Right hindlimb (tissue), 1 donor: ENCODE data around the gene ACVR1.
A peak's percentile ranks its signal among the peaks of the same experiment; 100 is the strongest.

Source experiments
- DNase-seq: peaks from one replicate; pipeline ENCODE4 v3.0.0-alpha.2; 2018

The ACVR1 gene

DNA sequence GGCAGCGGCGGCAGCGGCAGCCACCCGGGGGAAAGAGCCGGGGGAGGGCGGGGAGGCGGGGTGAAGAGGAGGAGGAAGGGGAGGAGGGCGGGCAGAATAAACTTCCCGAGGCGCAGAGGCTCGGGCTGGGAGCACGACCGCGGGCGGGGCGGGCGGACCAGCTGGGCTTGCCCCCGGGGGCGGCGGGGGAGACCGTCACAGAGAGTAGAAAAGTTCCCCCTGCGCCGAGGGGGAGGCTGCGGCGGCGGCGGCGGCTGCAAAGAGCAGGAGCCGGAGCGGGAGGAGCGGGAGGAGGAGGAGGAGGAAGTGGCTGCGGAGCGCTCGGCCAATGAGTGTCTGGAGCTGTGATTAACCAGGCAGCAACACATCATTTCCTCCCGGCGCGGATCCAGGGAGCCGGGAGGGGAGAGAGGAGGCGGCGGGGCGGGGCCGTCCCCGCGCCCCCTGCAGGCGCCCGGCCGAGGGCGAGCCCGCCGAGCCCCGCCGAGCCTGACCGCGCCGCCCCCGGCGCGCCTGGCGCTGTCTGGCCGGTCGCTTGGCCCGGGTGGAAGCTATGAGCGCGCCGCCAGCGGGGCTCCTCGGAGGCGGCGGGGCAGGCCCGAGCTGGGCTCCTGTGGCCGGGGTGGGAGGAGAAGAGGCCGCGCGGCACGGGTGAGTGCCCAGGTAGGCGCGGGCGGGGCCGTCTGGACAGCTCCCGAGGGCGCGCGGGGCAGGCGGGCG, at the start of gene ACVR1:
ACVR1 (minus strand) TSS at position 265 of the 720 bp plus-strand sequence. CDS start 76,837 bp downstream, outside the sequence.
- peak; percentile 98 for DNase-seq

- no peak for DNase-seq
Observed at GRCh38 chr2:157925071-157925470, 48.9 kb upstream of the ACVR1 start.

DNA sequence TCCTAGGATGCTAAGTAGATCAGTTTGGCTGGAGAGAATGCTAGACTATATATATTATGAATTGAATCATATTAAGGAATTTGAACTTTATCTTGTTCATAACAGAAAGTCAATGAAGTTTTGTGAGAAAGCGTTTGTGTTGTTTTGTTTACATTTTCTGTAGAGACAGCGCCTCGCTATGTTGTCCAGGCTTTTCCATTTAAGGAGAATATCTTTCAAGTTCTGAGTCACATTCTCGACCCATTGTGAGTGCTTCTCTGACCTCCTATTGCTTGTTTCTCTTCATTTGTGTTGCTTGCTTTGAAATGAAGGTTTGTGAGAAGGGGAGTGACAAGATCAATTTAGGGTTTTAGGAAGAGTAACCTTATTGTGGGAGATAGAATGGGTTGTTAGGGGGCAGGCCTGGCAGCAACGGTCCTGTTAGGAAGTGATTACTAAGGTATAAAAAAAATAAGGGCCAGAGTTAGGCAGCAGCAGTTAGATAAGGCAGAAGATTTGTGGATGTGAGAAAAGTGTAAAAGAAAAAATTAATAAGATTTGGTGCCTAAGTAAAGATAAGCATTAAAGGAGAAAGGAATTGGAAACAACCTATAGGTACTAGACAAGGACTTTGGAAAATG, 47.6 kb upstream of the ACVR1 start:
- no peak for DNase-seq

DNA sequence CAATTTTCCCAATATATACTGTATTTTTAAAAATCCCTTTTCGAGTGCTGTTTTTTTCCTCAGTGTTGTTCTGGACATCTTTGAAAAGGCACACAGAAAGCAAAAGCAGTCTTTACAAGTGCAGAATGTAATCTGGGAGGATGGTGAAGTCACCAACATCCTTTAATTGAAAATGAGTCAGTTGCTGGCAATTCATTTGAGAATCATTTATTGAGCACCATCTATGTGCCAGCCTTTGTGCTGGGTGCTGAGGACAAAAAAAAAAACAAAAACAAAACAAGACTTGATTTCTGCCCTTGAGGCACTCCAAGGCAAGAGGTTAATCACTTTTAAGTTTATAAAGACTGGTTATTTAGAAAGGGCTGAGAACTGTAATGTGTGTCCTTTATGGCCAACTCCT, 46.7 kb upstream of the ACVR1 start:
- DNase-seq = no peak

DNA sequence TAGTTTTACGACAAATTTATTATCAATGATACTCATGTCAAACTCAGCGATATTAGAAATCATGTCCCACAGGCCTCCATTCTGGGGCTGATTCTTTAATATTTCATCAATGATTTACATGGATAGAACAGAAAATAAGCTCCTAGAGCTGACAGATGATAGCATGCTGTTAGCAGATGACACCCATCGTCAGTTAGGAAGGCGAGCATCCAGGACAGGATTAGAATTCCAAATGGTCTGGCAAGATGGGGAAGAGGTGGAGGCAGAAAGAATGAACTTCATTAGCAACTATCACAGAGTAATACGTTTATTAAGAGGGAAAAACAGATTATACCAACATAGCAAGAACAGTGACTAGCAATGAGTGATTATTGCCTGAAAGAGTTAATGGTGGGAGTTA, 46.2 kb upstream of the ACVR1 start:
- DNase-seq = no peak

DNA sequence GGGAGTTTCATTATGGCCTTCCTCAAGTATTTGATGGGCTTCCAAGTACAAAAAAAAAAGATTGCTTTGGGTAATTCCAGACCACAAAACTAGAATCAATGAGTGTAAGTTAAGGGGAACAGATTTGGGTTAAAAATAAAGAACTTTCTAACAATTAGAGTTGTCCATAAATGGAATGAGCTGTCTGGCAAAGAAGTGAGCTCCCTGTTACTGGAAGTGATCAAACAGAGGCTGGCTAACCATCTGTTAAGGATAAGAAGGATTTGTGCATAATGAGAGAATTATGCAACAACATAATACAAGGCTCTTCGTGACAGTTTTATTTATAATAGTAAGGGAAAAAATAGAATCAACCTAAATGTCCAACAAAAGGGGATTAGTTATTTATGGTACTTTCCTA, 44.6 kb upstream of the ACVR1 start:
- DNase-seq = no peak

DNA sequence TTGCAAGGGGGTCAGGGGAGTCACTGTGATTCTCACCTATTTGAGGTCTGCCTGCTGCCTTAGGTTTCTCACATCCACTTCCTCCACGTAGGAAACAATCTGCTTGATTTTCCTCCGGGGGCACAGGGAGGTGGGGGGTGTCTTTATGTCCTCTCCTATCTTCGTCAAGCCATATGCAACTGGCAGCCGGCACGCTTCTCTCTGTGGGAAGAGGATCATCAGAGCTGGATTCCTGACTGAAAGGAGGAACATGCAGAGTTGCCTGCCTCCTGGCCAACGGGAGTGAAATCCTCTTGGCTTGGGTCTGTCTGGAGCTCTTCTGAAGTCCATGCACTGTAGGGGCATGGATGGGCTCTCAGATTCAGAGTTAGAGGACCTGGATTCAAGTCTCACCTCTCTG, 43.1 kb upstream of the ACVR1 start:
- no peak for DNase-seq

- no peak for DNase-seq
Observed at GRCh38 chr2:157918319-157918718, 42.2 kb upstream of the ACVR1 start.

DNA sequence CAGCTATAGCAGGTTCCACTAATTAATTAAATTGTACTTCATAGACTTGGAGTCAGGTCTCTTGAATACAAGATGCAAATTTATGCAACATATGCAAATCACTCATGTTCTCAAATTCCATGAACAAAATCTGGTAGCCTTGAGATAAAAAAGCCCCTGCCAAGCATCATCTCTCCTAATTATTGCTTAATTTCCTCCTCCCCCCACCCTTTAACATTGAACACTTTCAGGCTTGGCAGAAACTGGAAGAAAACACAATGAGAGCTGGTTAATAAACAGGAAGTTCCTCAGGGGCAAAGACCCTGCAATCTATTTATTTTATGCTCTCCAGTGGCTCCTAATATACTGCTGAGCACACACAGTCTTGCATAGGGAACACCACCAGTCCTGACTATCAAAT, 35.6 kb upstream of the ACVR1 start:
- no peak for DNase-seq

- no peak for DNase-seq
Observed at GRCh38 chr2:157911246-157911645, 35.1 kb upstream of the ACVR1 start.

DNA sequence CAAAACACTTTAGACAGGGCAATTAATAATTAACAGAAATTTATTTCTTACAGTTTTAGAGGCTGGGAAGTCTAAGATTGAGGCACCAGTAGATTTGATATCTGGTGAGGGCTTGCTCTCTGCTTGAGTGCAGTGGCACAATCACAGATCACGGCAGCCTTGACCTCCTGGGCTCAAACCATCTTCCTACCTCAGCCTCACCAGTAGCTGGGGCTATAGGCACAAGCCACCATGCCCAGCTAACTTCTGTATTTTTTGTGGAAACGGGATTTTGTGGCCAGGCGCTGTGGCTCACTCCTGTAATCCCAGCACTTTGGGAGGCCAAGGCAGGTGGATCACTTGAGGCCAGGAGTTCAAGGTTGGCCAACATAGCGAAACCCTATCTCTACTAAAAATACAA, 29.0 kb upstream of the ACVR1 start:
- no peak for DNase-seq

DNA sequence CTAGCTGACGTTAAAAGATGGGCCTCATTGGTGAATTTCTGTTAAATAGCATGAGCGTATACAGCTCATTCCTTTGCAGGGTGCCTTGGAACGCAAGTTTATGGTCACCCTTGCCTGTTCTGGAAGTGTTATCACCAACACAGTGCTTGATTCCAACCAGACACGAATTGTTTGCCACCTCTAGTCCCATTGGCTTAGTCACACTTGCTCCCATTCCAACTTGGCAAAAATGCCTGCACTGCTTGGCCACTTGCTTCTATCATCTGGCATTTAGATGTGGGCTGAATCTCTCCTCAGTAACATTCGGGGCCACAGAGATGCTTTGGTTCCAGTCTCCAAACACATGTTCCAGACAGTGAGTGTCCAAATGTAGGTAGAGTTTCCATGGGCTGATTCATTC, 27.5 kb upstream of the ACVR1 start:
- no peak for DNase-seq

GRCh38 chr2:157903151-157903550, 27.0 kb upstream of the ACVR1 start:
- peak; percentile 22 for DNase-seq

- no peak for DNase-seq
Observed at GRCh38 chr2:157902692-157903091, 26.6 kb upstream of the ACVR1 start.

- no peak for DNase-seq
Observed at GRCh38 chr2:157901325-157901724, 25.2 kb upstream of the ACVR1 start.

DNA sequence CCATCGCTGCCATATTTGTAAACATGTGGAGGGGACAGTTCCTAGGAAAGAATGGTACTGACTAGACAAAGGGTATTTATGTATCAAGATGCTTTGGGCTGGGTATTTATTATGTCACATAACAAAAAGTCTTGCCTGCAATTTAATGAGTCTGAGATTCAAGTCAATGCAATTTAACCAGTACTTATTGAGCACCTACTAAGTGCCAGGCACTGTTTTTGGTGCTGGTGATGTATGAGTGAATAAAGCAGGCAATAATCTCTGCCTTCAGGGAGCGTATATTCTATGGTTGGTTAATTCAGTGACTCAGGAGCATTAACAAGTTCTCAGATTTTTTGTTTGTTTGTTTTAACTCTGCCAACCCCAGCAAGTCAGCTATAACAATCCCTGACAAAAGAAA, 24.6 kb upstream of the ACVR1 start:
- DNase-seq = no peak

DNA sequence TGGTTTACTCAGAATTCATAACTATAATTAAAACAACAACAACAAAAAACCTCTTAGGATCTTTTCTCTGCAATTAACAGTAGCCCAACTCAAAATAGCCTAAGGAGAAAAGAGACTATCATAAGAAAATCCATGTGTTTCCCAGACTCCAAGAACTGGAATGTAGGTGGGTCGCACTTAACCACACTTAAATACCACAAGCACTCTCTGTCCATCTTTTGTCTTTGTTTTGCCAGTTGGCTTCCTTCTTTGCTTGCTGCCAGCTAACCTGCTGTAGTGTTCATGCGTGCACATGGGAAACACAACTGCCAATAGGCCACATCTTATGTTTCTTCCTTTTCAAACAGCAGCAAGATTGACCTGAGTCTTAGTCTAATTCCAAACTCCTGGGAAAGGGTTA, 24.1 kb upstream of the ACVR1 start:
- DNase-seq = no peak

- DNase-seq = no peak
Observed at GRCh38 chr2:157899125-157899839, 23.2 kb upstream of the ACVR1 start.

- no peak for DNase-seq
Observed at GRCh38 chr2:157898591-157898996, 22.5 kb upstream of the ACVR1 start.

DNA sequence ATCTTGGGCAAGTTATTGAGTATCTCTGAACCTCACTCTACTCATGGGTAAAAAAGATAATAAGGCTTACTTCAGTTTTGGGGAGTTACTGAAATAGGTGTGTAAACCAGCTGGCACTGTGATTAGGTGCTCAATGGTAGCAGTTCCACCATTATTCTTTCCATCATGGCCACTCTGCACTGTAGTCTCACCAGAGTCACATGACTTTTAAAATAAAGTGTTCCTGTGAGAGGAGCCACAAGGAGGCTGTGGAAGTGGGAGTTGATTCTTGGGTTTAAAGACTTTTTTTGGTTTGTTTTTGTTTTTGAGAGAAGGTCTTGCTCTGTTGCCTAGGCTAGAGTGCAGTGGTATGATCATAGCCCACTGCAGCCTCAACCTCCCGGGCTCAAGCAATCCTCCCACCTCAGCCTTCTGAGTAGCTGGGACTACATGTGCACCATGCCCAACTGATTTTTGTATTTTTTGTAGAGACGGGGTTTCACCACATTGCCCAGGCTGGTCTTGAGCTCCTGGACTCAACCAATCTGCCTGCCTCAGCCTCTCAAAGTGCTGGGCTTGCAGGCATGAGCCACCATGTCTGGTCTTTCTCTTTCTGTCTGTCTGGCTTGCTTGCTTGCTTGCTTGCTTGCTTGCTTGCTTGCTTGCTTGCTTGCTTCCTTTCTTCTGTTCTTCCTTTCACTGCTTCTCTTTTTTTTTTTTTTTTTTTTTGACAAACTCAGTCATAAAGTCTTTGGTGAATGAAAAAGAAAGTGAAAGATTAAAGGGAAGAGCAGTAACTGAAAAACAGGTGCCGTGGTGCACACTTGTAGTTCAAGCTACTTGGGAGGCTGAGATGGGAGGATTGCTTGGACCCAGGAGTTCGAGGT, 21.2 kb upstream of the ACVR1 start:
- no peak for DNase-seq

DNA sequence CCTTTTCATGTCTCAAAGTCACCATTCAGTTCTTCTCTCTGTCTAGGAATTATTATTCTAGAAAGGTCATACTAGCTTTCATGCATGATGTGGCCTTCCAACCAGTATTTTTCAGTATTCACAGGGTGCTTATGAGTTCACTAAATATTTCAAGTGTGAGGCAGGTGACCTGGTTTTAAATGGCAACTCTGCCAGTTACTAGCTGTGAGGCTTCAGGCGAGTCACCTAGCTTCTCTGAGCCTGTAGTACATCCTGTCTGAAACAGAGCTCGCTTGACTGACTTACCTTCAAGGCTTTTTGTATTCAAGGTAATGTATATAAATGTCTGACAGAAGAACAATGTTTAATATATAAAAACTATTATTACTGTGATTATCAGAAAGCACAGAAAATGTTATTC, 19.4 kb upstream of the ACVR1 start:
- no peak for DNase-seq

- peak; percentile 47 for DNase-seq
Observed at GRCh38 chr2:157894694-157895435, 18.7 kb upstream of the ACVR1 start.
